Activated CD8-positive, alpha-beta memory T cell treated with anti-CD3 and anti-CD28 coated beads, Interleukin-2, amount 50 U/mL, for 1 hour (primary cell): ENCODE data around the gene RNF150.

ENCODE experiments used
- DNase-seq: peaks from one replicate; pipeline ENCODE4 v3.0.0-alpha.2; 2020; ENCODE audit errors: extremely low read depth

RNF150 gene

DNA sequence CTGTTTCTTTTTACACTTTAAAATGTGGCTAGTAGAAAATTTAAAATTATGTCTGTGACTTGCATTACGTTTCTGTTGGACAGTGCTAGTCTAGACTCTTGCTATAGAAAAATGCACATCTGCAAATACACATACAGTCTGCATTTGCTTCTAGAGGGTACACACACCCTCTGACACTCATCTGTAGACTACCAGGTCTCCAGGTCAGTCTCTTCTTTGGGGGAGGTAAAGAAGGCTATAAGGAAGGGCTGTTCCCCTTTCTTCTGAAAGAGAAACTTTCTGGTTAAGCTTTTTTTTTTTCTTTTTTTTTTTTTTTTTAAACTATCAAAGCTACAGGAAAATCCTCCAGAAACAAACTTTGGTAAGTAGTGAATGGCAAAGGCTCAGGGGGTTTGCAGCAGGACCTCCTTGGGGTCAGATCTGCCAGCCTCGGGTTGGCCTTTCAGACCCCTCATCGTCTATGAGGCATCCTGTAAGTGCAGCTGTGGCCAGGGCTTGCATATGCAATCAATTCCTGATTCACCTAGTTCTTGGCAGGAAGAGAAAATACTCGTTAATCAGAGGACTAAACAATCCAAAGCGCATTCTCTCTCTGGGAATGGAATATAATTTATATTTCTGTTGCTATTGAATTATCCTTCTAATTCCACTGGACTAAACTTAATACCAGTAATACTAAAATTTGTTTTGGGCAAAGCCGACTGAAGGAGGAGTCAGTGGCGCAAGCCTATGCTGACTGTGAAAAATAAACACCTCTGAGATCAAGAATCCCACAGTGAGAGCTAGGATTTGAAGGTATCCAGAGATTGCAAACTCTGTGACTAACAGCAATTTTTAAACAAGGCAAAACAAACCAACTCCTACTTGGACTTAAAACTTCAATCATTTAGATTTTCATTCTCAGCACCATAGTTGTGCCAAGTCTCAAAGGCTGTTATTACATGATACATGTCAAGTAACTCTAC is 267.7 kb downstream of the RNF150 start:
- DNase-seq: no peak

DNA sequence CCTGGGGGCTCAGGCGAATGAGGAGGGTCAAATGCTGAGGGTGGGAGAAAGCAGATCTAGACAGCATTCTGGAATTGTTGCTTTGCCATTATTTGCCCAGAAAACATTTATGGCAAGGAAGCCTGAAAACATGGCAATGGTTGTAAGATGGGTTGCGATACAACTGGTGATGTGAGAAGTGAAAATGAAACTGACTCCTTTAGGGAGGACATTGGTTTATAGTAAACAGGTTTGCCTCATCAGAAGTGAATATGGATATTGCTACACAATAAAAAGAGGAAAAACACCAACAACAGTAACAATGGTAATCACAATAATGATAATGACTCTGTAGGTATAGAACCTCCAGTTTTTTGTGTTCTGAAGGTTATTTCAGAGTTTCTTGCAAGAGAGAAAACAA is 270.1 kb downstream of the RNF150 start:
- no peak for DNase-seq

DNA sequence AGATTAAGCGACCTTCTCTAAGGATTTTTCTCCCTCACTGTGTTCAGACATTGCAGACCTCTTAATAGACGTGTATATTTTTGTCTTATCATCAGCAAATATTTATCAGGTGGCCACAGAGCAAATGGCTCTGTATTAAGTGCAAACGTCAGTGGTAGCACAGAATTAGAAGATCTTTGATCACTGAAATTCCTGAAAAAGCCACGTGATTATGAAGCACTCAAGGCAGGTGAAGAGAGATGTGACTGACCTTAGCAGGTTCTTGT is 271.2 kb downstream of the RNF150 start:
- no peak for DNase-seq

- DNase-seq: no peak
These were observed 271.7 kb downstream of the RNF150 start for GRCh38 chr4:140861359-140862176.

GRCh38 chr4:140858897-140859296 is 274.4 kb downstream of the RNF150 start:
- DNase-seq: no peak

GRCh38 chr4:140857111-140857510 is 276.2 kb downstream of the RNF150 start:
- no peak for DNase-seq

DNA sequence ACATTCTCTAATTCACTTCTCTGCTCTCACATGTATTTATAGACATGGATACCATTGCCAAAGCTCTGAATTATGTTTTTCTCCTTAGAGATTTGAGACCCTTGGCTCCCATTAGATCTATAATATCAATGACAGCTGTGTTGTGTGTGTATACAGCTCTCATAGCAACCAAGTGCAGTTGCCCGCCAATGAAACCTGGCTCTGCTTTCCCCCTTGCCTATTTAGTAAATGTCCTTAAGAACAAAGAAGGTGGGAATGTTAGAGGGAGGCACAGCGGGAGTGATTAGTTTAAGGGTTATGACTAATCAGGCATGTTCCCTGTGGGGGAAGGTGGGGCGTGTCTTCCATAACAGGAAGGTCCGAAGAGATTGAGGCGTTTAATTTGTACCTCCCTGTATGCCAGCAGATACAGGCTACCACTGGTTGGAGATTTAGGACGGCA is 276.6 kb downstream of the RNF150 start:
- DNase-seq: no peak

DNA sequence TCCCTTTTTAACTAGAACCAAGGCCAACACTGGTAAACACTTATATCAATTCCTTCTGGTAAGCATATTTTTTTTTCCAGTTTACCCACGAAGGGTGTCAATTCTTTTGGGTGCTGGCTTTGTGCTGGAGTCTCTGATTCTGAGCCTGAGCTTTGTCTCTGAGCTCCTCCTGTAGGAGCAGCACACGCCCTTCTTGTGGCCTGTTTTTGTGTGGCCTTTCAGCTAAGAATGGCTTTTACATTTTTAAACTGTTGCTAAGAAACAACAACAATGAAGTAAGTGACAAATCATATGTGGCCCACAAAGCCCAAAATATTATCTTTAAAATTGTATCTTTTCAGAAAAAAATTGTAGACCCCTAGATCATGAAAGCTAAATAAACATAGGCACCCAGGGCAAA is 279.1 kb downstream of the RNF150 start:
- DNase-seq: no peak

- DNase-seq: no peak
These were observed 281.5 kb downstream of the RNF150 start for GRCh38 chr4:140851804-140852203.

DNA sequence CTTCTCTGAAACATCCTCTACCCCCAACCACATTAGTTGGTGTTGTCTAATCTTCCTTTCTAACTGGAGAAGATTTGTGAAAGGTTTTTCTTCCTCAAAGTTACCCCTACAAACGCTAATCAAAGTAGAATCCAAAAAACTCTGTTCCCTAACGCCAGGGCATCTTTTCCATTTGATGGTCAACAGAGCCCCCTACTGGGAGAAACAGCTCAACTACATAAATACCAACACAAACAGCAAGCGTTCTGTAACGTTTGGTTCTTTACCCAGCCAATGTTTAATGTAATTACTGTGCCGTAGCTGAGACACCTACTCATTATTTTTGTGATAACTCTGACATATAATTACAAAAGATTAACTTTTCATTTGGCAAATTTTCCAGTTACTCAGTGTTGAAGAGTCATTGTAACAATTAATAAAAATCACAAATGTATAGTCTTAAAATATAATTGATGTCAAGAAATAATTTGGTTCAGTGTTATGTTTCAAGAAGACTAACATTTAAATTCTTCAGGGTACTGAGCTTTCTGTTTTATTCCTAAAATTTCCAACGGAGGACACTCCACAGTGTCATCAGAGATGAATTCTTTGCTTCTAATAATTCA is 282.1 kb downstream of the RNF150 start:
- no peak for DNase-seq

DNA sequence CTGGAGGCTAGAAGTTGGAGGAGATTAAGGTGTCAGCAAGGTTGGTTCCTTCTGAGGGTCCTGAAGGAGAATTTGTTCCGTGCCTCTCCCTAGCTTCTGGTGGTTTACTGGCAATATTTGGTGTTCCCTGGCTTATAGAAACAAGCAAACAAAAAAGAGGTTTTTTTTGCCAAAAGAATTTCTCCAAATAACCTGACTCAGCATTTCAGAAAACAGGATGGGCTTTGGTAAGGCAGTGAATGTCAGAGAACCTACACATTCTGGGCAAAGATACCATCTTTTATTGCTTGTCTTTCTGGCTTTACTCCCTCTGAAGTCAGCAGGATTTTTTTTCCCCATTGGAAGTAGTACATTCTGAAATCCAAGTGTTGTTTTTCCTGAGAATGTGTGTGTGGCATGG is 283.7 kb downstream of the RNF150 start:
- no peak for DNase-seq

- no peak for DNase-seq
These were observed 286.5 kb downstream of the RNF150 start for GRCh38 chr4:140846736-140847135.

GRCh38 chr4:140844061-140844460 is 289.2 kb downstream of the RNF150 start:
- DNase-seq: no peak

GRCh38 chr4:140841186-140841585 is 292.1 kb downstream of the RNF150 start:
- DNase-seq: no peak

DNA sequence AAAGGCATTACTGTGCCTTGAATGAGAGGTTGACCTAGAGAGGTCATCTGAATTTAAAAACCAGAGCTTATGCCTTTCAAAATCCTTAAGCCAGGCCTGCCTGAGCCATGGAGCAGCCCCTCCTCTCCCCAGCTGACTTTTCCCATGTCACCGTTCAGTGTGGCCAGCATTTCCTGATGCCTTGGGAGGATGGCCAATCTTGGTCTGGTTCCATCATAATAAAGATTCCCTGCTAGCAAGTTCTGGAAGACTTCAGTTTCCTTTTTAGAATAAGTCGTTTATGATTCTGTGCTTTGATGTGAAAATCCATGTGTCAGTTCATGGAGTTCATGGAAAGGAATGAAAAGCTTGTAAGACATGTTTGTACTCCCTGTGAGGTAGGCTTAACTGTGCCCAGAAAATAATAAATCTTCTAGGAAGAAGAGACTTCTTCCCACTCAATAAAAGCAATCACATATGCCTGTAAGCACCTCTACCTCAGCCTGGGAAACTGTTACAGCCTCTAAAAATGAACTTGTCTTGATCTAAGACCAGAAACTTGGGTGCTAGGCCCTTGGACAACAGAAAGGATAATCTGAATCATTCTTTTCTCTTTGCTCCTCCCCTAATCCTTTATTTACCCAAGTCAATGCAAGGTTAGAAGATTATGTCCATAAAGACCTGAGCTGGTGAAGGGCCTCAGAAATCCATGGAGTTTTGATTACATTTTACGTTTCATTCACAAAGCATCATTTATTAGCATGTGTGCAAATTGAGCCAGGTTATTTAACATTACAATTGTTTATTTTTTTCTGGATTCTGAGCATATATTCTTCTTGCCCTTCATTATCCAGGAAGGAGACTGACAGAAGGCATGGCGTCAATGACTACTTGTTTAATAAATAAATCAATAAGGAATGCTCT is 293.1 kb downstream of the RNF150 start:
- DNase-seq: no peak

GRCh38 chr4:140839406-140839805 is 293.9 kb downstream of the RNF150 start:
- DNase-seq: no peak

- DNase-seq: no peak
These were observed 295.5 kb downstream of the RNF150 start for GRCh38 chr4:140837736-140838135.

GRCh38 chr4:140834839-140835495 is 298.3 kb downstream of the RNF150 start:
- DNase-seq: no peak

DNA sequence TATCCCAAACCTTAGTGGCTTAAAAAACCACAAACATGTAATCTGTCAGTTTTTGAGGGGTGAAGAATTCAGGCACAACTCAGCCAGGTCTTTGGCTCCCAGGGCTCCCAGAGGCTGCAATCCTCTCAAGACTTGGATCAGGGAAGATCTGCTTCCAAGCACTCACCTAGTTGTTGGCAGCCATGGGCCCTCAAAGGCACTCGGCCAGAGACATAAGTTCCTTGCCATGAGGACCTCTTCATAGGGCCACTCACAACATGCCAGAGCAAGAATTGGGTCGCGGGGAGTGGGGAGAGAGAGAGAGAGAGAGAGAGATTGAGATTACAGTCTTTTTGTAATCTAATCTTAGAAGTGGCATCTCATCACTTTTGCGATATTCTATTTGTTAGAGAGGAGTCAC is 300.0 kb downstream of the RNF150 start:
- no peak for DNase-seq

GRCh38 chr4:140829825-140830224 is 303.4 kb downstream of the RNF150 start:
- no peak for DNase-seq

DNA sequence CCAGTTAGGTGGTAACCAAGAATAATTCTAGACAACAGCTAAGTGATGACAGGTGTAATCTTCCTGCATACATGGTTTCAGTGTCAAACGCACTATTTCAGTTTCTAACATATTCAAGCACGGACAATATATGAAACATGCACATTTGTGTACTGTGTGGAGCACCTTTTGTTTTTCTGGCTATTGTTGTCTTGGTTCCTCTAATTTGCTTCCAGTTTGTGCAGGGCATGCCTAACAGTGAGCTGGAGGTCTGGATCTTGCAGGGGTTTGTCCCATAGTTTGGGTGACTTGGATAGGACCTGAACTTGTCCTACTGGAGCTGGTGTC is 306.6 kb downstream of the RNF150 start:
- DNase-seq: no peak
